Midbrain (tissue), 1 donor: ENCODE data around the gene SPATA31A7.
"Not testable (repeated sequence)": the region's sequence is repeated elsewhere in the genome, so short reads cannot be mapped to it uniquely, and the experiment has no call there.

Experiments
- DNase-seq: peaks from one replicate; lab custom pipeline; 2025; lab: John Stamatoyannopoulos, UW

SPATA31A7 gene

DNA sequence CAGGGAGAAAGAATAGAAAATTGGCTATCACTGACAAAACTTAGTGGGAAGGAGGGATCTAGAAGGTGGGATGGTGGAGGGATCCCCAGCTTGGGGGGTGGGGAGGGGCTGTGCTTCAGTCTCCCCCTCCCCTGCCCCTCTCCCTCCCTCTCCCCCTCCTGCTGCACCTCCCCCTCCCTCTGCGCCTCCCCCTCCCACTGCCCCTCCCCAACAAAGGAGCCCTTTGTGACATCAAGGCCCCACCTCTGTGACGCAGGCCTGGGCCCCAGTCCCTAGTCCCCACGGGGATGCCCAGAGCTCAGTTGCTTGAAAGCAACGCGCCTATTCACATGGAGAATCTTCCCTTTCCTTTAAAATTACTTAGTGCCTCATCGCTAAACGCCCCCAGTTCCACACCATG, at the start of gene SPATA31A7:
TSS of gene SPATA31A7 (plus strand) at position 301 of the 400 bp plus-strand sequence. CDS start at position 330, 29 bp downstream.
- not testable (repeated sequence) for DNase-seq

DNA sequence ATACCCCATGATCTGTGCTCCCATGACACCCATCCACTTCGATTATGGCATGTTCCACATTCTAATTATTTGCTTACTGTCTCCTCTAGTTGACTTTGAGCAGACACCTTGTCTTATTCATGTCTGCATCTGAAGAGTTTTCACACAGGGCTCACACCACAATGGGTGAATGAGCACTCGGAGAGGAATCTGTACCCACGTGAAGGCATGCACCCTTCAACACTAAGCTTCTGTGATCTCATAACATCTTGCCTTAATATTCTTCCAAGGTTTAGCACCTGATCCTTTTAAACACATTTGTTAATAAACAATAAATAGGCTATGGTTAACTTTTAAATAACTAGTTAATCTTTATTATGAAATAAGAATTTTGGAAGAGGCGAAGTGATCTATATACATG, 36.6 kb downstream of the SPATA31A7 start:
- DNase-seq = not testable (repeated sequence)
